ENCODE measurements around the gene LPXN.

GRCh38 chr11:58616594-58616993, 40.9 kb upstream of the LPXN start:
- TF ChIP-seq, protein P1, sequence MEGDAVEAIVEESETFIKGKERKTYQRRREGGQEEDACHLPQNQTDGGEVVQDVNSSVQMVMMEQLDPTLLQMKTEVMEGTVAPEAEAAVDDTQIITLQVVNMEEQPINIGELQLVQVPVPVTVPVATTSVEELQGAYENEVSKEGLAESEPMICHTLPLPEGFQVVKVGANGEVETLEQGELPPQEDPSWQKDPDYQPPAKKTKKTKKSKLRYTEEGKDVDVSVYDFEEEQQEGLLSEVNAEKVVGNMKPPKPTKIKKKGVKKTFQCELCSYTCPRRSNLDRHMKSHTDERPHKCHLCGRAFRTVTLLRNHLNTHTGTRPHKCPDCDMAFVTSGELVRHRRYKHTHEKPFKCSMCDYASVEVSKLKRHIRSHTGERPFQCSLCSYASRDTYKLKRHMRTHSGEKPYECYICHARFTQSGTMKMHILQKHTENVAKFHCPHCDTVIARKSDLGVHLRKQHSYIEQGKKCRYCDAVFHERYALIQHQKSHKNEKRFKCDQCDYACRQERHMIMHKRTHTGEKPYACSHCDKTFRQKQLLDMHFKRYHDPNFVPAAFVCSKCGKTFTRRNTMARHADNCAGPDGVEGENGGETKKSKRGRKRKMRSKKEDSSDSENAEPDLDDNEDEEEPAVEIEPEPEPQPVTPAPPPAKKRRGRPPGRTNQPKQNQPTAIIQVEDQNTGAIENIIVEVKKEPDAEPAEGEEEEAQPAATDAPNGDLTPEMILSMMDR (conservative IDR thresholded peaks at IDR 0.05; ENCODE audit: low read length), result no peak
- TF ChIP-seq EZH2phosphoT487 (IDR thresholded peaks at IDR 0.05; ENCODE audit: borderline replicate concordance), result no peak
